PC-9 (cell line): ENCODE data around the gene ALG14. TPM values are rescaled to one million over a fixed set of nuclear protein-coding genes. Genes with fewer than 3 reads are reported as not detected.

Source experiments
- BruUV-seq: library from RNA; stranded (reverse); fragments of 400-500 nt; replicated peaks from 2 replicates; lab custom pipeline; 2021; lab: Mats Ljungman, UMichigan
- CTCF ChIA-PET: fragments of 300-600 bp; sonication (Branson Sonifier 250); formaldehyde crosslinking; loops from one replicate; lab custom pipeline; 2022; ENCODE audit warnings: antibody characterized with exemption; lab: Charles Lee
- POLR2A ChIA-PET: fragments of 300-600 bp; sonication (Branson Sonifier 250); formaldehyde crosslinking; loops from one replicate; lab custom pipeline; 2022; ENCODE audit warnings: antibody characterized with exemption; ENCODE audit not compliant: unreplicated experiment; lab: Charles Lee
- DNase-seq, 2 experiments: peaks; one replicate each; pipeline versions ENCODE4 v3.0.0 to v3.0.0-alpha.2; 2015 to 2022; ENCODE audit warnings: mixed read lengths in 1 of 2
- H2AFZ ChIP-seq: fragments of 200-600 bp; sonication (generic); 2 replicates; pipeline ENCODE4 v1.8.1; 2017; ENCODE audit warnings: antibody characterized with exemption
- H3F3A ChIP-seq: fragments of 200-600 bp; sonication (generic); 2 replicates; pipeline ENCODE4 v1.8.1; 2017; ENCODE audit warnings: antibody characterized with exemption, mild to moderate bottlenecking, low read depth; ENCODE audit not compliant: insufficient read depth
- H3K27ac ChIP-seq: fragments of 200-600 bp; sonication (generic); 2 replicates; pipeline ENCODE4 v1.6.1; 2016; ENCODE audit warnings: mixed run types
- H3K27me3 ChIP-seq: fragments of 200-600 bp; sonication (generic); 2 replicates; pipeline ENCODE4 v1.6.1; 2016; ENCODE audit warnings: low read depth, mixed run types; ENCODE audit not compliant: insufficient read depth
- H3K36me3 ChIP-seq: fragments of 200-600 bp; sonication (generic); 2 replicates; pipeline ENCODE4 v1.6.1; 2016; ENCODE audit warnings: low read depth, mixed run types
- H3K4me1 ChIP-seq: fragments of 200-600 bp; sonication (generic); replicated peaks from 2 replicates; pipeline ENCODE4 v1.6.1; 2016; ENCODE audit warnings: mixed run types; ENCODE audit not compliant: insufficient read depth
- H3K4me2 ChIP-seq: fragments of 200-600 bp; sonication (generic); 2 replicates; pipeline ENCODE4 v1.6.1; 2017; ENCODE audit warnings: mixed run types
- H3K4me3 ChIP-seq: fragments of 200-600 bp; sonication (generic); 2 replicates; pipeline ENCODE4 v1.6.1; 2016; ENCODE audit warnings: mixed run types
- H3K79me2 ChIP-seq: fragments of 200-600 bp; sonication (generic); 2 replicates; pipeline ENCODE4 v1.6.1; 2017; ENCODE audit warnings: low read depth, mixed run types
- H3K9me2 ChIP-seq: fragments of 200-600 bp; sonication (generic); 2 replicates; pipeline ENCODE4 v1.8.1; 2017; ENCODE audit warnings: mild to moderate bottlenecking; ENCODE audit not compliant: insufficient read depth
- H3K9me3 ChIP-seq: fragments of 200-600 bp; sonication (generic); 2 replicates; pipeline ENCODE4 v1.8.1; 2016; ENCODE audit warnings: low read depth; ENCODE audit not compliant: insufficient read depth
- H4K20me1 ChIP-seq: fragments of 200-600 bp; sonication (generic); 2 replicates; pipeline ENCODE4 v1.8.1; 2017; ENCODE audit not compliant: insufficient read depth
- CTCF ChIP-seq: fragments of 200-600 bp; sonication (generic); conservative IDR thresholded peaks from 2 replicates; pipeline ENCODE4 v1.6.1; 2017; ENCODE audit warnings: mixed run types, antibody characterized with exemption, mild to moderate bottlenecking, moderate library complexity
- EZH2 ChIP-seq: fragments of 200-600 bp; sonication (generic); IDR thresholded peaks from 2 replicates; pipeline ENCODE4 v1.8.0; 2017; ENCODE audit warnings: antibody characterized with exemption, low read depth
- intact Hi-C: fragments of 100-400 bp; cut with micrococcal nuclease; formaldehyde crosslinking; loops from one replicate; pipeline ENCODE4 v1.10.0; 2022; ENCODE audit not compliant: unreplicated experiment
- total RNA-seq: library from RNA; stranded (reverse); gene quantifications from 2 replicates; pipeline ENCODE4 v1.2.3, GENCODE V29; 2021

ALG14 gene
- total RNA-seq, 1 experiment from 2014 or later = 8.6 TPM

- ChIA-PET CTCF (no interaction called here), POLR2A (no interaction called here)
- Histone ChIP-seq H3K4me3 (no peak overlapping the region), H3K27me3 (no peaks in the 10 kb centered on the region), H3K9me3 (no peaks in the 10 kb centered on the region), H3K36me3 (no peaks in the 10 kb centered on the region), H3K27ac (no peak overlapping the region), H4K20me1 (no peaks in the 10 kb centered on the region), H3K79me2 (0 out of 2 replicates have a peak, but pooled peaks cover under 1% of the 10 kb centered on the region), H3K4me1 (peaks cover 5% of the 10 kb centered on the region), H3F3A (peaks cover 5% of the 10 kb centered on the region; the same call in 1 of the 2 replicates), H3K9me2 (no peaks in the 10 kb centered on the region), H3K4me2 (no peak overlapping the region), H2AFZ (no peak overlapping the region)
- no TSS peak for BruUV-seq
- no peak for DNase-seq
- intact Hi-C loops = loop anchor here (10.0 kb wide), 1 partner anchor 1022 kb away; no protein-coding TSS in a partner anchor
- TF ChIP-seq EZH2 = no peak
- TF ChIP-seq CTCF = no peak
Observed at GRCh38 chr1:95046359-95046758, 26.4 kb downstream of the ALG14 start.

GRCh38 chr1:95043141-95043980 is 29.4 kb downstream of the ALG14 start:
- no TSS peak for BruUV-seq
- no peak overlapping the region for H2AFZ ChIP-seq

More at GRCh38 chr1:95043141-95043980, 29.4 kb downstream of the ALG14 start:
- DNase-seq = peak; percentile 74 to 77
- no peak for TF ChIP-seq EZH2
- TF ChIP-seq CTCF = peak; percentile 100
- Histone ChIP-seq H3K27ac (no peak overlapping the region), H3K9me3 (no peaks in the 10 kb centered on the region), H3K4me1 (peaks cover 32% of the 10 kb centered on the region), H3K27me3 (no peaks in the 10 kb centered on the region), H3K4me3 (no peak overlapping the region), H3K36me3 (no peaks in the 10 kb centered on the region), H3F3A (peaks cover 25% of the 10 kb centered on the region), H3K79me2 (peaks cover 7% of the 10 kb centered on the region; the same call in 1 of the 2 replicates), H3K4me2 (no peak overlapping the region), H3K9me2 (no peaks in the 10 kb centered on the region), H4K20me1 (no peaks in the 10 kb centered on the region)
- intact Hi-C loops = loop anchor here (1.0 to 10.0 kb wide), 8 partner anchors 191 to 1019 kb away; partner anchors contain the start of gene RWDD3
- CTCF ChIA-PET = interaction anchor here (0.5 to 1.2 kb wide), 12 partner anchors 179 to 625 kb away, joined by 3 to 23 read pairs (median 3); partner anchors contain the start of genes ABCD3 and RWDD3
- POLR2A ChIA-PET = no interaction called here
